IMR-90 (cell line): ENCODE results near the gene NECAB2. TPM values are rescaled to one million over a fixed set of nuclear protein-coding genes. Genes with fewer than 3 reads are reported as not detected.

Experiments used
- ATAC-seq: fragments of 200-7000 bp; cut with Tn5 transposase; 2 replicates; pipeline ENCODE4 v1.9.1; 2020; ENCODE audit warnings: low read depth, mild to moderate bottlenecking, moderate library complexity
- BruUV-seq: library from RNA; stranded (reverse); fragments of 400-500 nt; replicated peaks from 2 replicates; lab custom pipeline; 2021; lab: Mats Ljungman, UMichigan
- CTCF ChIA-PET: fragments of 300-600 bp; formaldehyde crosslinking; extraction: SDS; loops from one replicate; lab custom pipeline; 2021; ENCODE audit warnings: antibody characterized with exemption; lab: Yijun Ruan, JAX
- POLR2A ChIA-PET: fragments of 300-600 bp; sonication (Branson Sonifier 250); formaldehyde crosslinking; loops from one replicate; lab custom pipeline; 2022; ENCODE audit warnings: antibody characterized with exemption; ENCODE audit not compliant: unreplicated experiment; lab: Charles Lee
- DNase-seq: peaks from one replicate; pipeline ENCODE4 v3.0.0; 2013
- H2AFZ ChIP-seq: replicated peaks from 2 replicates; pipeline ENCODE3; 2013; ENCODE audit warnings: low read length, mild to moderate bottlenecking; ENCODE audit not compliant: poor library complexity
- H2AK5ac ChIP-seq: 2 replicates; pipeline ENCODE4 v1.6.1; 2013; ENCODE audit warnings: low read depth, low read length, inconsistent platforms
- H2AK9ac ChIP-seq: replicated peaks from 2 replicates; pipeline ENCODE3; 2013; ENCODE audit warnings: mild to moderate bottlenecking, low read depth, low read length, moderate library complexity; ENCODE audit not compliant: poor library complexity
- H2BK120ac ChIP-seq: 2 replicates; pipeline ENCODE4 v1.6.1; 2013; ENCODE audit warnings: low read depth, low read length, inconsistent platforms
- H2BK15ac ChIP-seq: 3 replicates; pipeline ENCODE4 v1.6.1; 2013; ENCODE audit warnings: low read depth, low read length, inconsistent platforms
- H2BK20ac ChIP-seq: 2 replicates; pipeline ENCODE4 v1.6.1; 2013; ENCODE audit warnings: low read depth, mild to moderate bottlenecking, inconsistent platforms, low read length, moderate library complexity
- H2BK5ac ChIP-seq: 2 replicates; pipeline ENCODE4 v1.6.1; 2013; ENCODE audit warnings: mild to moderate bottlenecking, low read depth, low read length, inconsistent platforms; ENCODE audit not compliant: poor library complexity, severe bottlenecking
- H3K14ac ChIP-seq: replicated peaks from 2 replicates; pipeline ENCODE4 v1.6.1; 2013; ENCODE audit warnings: low read depth, low read length, inconsistent platforms
- H3K18ac ChIP-seq: 2 replicates; pipeline ENCODE4 v1.6.1; 2013; ENCODE audit warnings: low read depth, low read length, control low read depth
- H3K23ac ChIP-seq: 2 replicates; pipeline ENCODE4 v1.6.1; 2013; ENCODE audit warnings: low read depth, low read length, inconsistent platforms
- H3K27ac ChIP-seq: 2 replicates; pipeline ENCODE4 v1.5.1; 2013; ENCODE audit warnings: mild to moderate bottlenecking, control low read depth, low read length; ENCODE audit not compliant: insufficient read depth
- H3K27me3 ChIP-seq: 2 replicates; pipeline ENCODE4 v1.6.1; 2013; ENCODE audit warnings: low read length; ENCODE audit not compliant: control insufficient read depth, insufficient read depth
- H3K36me3 ChIP-seq: 2 replicates; pipeline ENCODE4 v1.6.1; 2013; ENCODE audit warnings: low read length, mixed read lengths; ENCODE audit not compliant: control insufficient read depth, insufficient read depth
- H3K4ac ChIP-seq: 2 replicates; pipeline ENCODE4 v1.6.1; 2013; ENCODE audit warnings: low read depth, low read length, inconsistent platforms
- H3K4me1 ChIP-seq: 2 replicates; pipeline ENCODE4 v1.6.1; 2013; ENCODE audit warnings: low read length, mixed read lengths; ENCODE audit not compliant: control insufficient read depth, insufficient read depth
- H3K4me2 ChIP-seq: 2 replicates; pipeline ENCODE4 v1.6.1; 2013; ENCODE audit warnings: low read depth, mild to moderate bottlenecking, control low read depth, low read length, moderate library complexity
- H3K4me3 ChIP-seq: 2 replicates; pipeline ENCODE4 v1.5.1; 2013; ENCODE audit warnings: low read depth, mild to moderate bottlenecking, control low read depth, low read length, moderate library complexity; ENCODE audit not compliant: insufficient read depth
- H3K56ac ChIP-seq: 2 replicates; pipeline ENCODE4 v1.6.1; 2013; ENCODE audit warnings: low read length, inconsistent platforms; ENCODE audit not compliant: insufficient read depth; ENCODE audit errors: extremely low read depth
- H3K79me1 ChIP-seq, 2 experiments: 2 replicates each; pipeline ENCODE4 v1.6.1; 2013; ENCODE audit warnings: low read length in 2 of 2, inconsistent platforms in 1 of 2, low read depth in 1 of 2
- H3K9ac ChIP-seq: 2 replicates; pipeline ENCODE4 v1.6.1; 2013; ENCODE audit warnings: low read depth, low read length, control low read depth
- H3K9me1 ChIP-seq: 2 replicates; pipeline ENCODE4 v1.6.1; 2013; ENCODE audit warnings: low read length, inconsistent platforms; ENCODE audit not compliant: insufficient read depth
- H3K9me3 ChIP-seq: 2 replicates; pipeline ENCODE4 v1.6.1; 2013; ENCODE audit warnings: low read length; ENCODE audit not compliant: control insufficient read depth, insufficient read depth
- H4K20me1 ChIP-seq: 2 replicates; pipeline ENCODE4 v1.6.1; 2013; ENCODE audit warnings: low read length, inconsistent platforms; ENCODE audit not compliant: insufficient read depth
- H4K5ac ChIP-seq: 2 replicates; pipeline ENCODE4 v1.6.1; 2013; ENCODE audit warnings: mild to moderate bottlenecking, low read depth, low read length, control low read depth
- H4K8ac ChIP-seq, 2 experiments: 2 replicates each; pipeline ENCODE4 v1.6.1; 2013; ENCODE audit warnings: low read depth in 2 of 2, low read length in 2 of 2, control low read depth in 1 of 2, inconsistent platforms in 1 of 2
- H4K91ac ChIP-seq: 2 replicates; pipeline ENCODE4 v1.6.1; 2013; ENCODE audit warnings: low read depth, low read length, inconsistent platforms; ENCODE audit not compliant: insufficient read depth
- BHLHE40 ChIP-seq: fragments of 150-350 bp; IDR thresholded peaks from 2 replicates; pipeline ENCODE4 v1.6.1; 2016; ENCODE audit warnings: mild to moderate bottlenecking, low read depth, low read length
- CHD1 ChIP-seq: IDR thresholded peaks from 2 replicates; pipeline ENCODE4 v1.6.1; 2012; ENCODE audit warnings: low read depth, low read length, improper control_type of control experiment
- CTCF ChIP-seq: conservative IDR thresholded peaks from 2 replicates; pipeline ENCODE4 v1.5.1; 2012; ENCODE audit warnings: mild to moderate bottlenecking, low read depth, low read length, improper control_type of control experiment
- ELK1 ChIP-seq: fragments of 150-350 bp; IDR thresholded peaks from 2 replicates; pipeline ENCODE4 v1.6.1; 2016; ENCODE audit warnings: low read depth, mild to moderate bottlenecking, low read length, moderate library complexity, borderline replicate concordance
- FOS ChIP-seq: fragments of 150-350 bp; IDR thresholded peaks from 2 replicates; pipeline ENCODE4 v1.6.1; 2016; ENCODE audit warnings: low read depth, low read length
- NFE2L2 ChIP-seq: fragments of 150-350 bp; IDR thresholded peaks from 2 replicates; pipeline ENCODE4 v1.6.1; 2016; ENCODE audit warnings: low read depth, mild to moderate bottlenecking, low read length
- RAD21 ChIP-seq: IDR thresholded peaks from 2 replicates; pipeline ENCODE4 v1.6.1; 2012; ENCODE audit warnings: low read length, improper control_type of control experiment
- RCOR1 ChIP-seq: IDR thresholded peaks from 2 replicates; pipeline ENCODE4 v1.6.1; 2012; ENCODE audit warnings: mild to moderate bottlenecking, low read length, improper control_type of control experiment; ENCODE audit not compliant: insufficient replicate concordance
- WGBS, 2 experiments: methylation state at CpG; one replicate each; pipeline versions ENCODE4 v1.1.5 to v1.1.7; 2013; ENCODE audit warnings: missing lambda C conversion rate in 2 of 2; ENCODE audit not compliant: insufficient read length in 1 of 2; ENCODE audit errors: extremely low coverage in 2 of 2; 5-methylcytosine and 5-hydroxymethylcytosine counted together
- dilution Hi-C: fragments of 300-500 bp; cut with HindIII; formaldehyde crosslinking; loops from one replicate; pipeline ENCODE4 v1.14.3; 2018; ENCODE audit warnings: low sequenced_read_pairs; ENCODE audit not compliant: unreplicated experiment
- in situ Hi-C: fragments of 300-500 bp; cut with MboI; formaldehyde crosslinking; loops from 3 replicates; pipeline ENCODE4 v1.14.3; 2019; ENCODE audit warnings: low sequenced_read_pairs, inconsistent platforms, mixed read lengths
- intact Hi-C: fragments of 100-400 bp; cut with micrococcal nuclease; formaldehyde crosslinking; loops from 2 replicates; pipeline ENCODE4 v1.10.0; 2022
- polyA plus RNA-seq, 3 experiments: library from polyadenylated mRNA; depleted of rRNA; stranded (reverse); fragments of >200 nt; gene quantifications; 2 replicates each; pipeline ENCODE4 v1.2.3, GENCODE V29; 2012; ENCODE audit warnings: low replicate concordance in 1 of 3
- total RNA-seq: library from RNA; depleted of rRNA; stranded (reverse); fragments of >200 nt; gene quantifications from 2 replicates; pipeline ENCODE4 v1.2.3, GENCODE V29; 2012
- TF ChIP-seq, protein P1 (sequence below): fragments of 150-350 bp; IDR thresholded peaks from 2 replicates; pipeline ENCODE4 v1.6.1; 2017; ENCODE audit warnings: mild to moderate bottlenecking, antibody characterized with exemption, low read length, low read depth

Gene NECAB2
- total and polyA plus RNA-seq, 2 of the 4 experiments (the other 2 are of a cell fraction) = 0.27 TPM; not detected in 1

DNA sequence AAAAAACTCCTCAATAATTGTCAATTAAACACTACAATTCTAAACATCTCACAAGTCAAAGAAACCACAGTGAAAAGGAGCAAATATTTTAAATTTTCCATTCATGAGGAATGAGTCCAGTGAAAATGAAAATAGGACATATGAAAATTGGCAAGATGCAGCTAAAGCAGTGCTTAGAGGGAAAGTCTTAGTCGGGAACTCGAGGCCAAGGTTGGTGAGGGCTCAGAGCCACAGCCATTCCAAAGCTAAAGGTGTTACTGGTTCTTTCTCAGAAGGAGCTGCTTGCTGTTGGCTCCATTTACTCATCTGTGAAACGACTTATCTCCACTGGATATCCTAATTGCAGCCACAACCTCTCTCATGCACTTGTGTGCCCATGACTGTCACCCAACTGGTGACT lies 68.1 kb downstream of the NECAB2 start:
- Histone ChIP-seq H4K8ac (no peak overlapping the region), H2BK5ac (no peak overlapping the region), H4K5ac (no peak overlapping the region), H4K91ac (no peak overlapping the region), H3K36me3 (no peaks in the 10 kb centered on the region), H2AK9ac (no peak overlapping the region), H2AFZ (no peak overlapping the region), H4K20me1 (no peaks in the 10 kb centered on the region), H3K79me1 (no peaks in the 10 kb centered on the region), H3K4me2 (no peak overlapping the region), H2BK15ac (no peak overlapping the region), H3K4me3 (no peak overlapping the region), H3K23ac (no peak overlapping the region), H2BK120ac (no peak overlapping the region), H2AK5ac (no peak overlapping the region), H3K27ac (no peak overlapping the region), H2BK20ac (no peak overlapping the region), H3K9me1 (no peaks in the 10 kb centered on the region), H3K14ac (no peak overlapping the region), H3K4me1 (no peaks in the 10 kb centered on the region), H3K56ac (no peak overlapping the region), H3K9me3 (peaks cover 13% of the 10 kb centered on the region), H3K18ac (no peak overlapping the region), H3K27me3 (peaks cover 55% of the 10 kb centered on the region), H3K4ac (no peak overlapping the region), H3K9ac (no peak overlapping the region)
- ATAC-seq (no peak), DNase-seq (no peak)
- intact Hi-C loops = no loop called here
- POLR2A ChIA-PET = no interaction called here
- BruUV-seq = no TSS peak
- in situ Hi-C loops = no loop called here
- TF ChIP-seq, protein P1, sequence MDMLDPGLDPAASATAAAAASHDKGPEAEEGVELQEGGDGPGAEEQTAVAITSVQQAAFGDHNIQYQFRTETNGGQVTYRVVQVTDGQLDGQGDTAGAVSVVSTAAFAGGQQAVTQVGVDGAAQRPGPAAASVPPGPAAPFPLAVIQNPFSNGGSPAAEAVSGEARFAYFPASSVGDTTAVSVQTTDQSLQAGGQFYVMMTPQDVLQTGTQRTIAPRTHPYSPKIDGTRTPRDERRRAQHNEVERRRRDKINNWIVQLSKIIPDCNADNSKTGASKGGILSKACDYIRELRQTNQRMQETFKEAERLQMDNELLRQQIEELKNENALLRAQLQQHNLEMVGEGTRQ = no peak
- TF ChIP-seq RAD21 (no peak), BHLHE40 (no peak), ELK1 (no peak), RCOR1 (no peak), CHD1 (no peak), CTCF (no peak), NFE2L2 (no peak), FOS (no peak)
- dilution Hi-C loops = no loop called here
- WGBS, 2 experiments = 58% methylated on average over 2 of the region's 3 CpGs; no CpG with 5 or more reads in 1 of the 2 experiments
- CTCF ChIA-PET = no interaction called here
